SK-N-SH (cell line): ENCODE data around the gene WRAP73. TPM values are rescaled to one million over a fixed set of nuclear protein-coding genes. Genes with fewer than 3 reads are reported as not detected.

Experiments
- CHD2 ChIP-seq: fragments of 150-350 bp; IDR thresholded peaks from 2 replicates; pipeline ENCODE4 v1.6.1; 2018; ENCODE audit warnings: low read length; ENCODE audit not compliant: partially characterized antibody
- FOSL2 ChIP-seq: IDR thresholded peaks from 2 replicates; pipeline ENCODE4 v1.4.0; 2012; ENCODE audit warnings: low read depth, mild to moderate bottlenecking, moderate library complexity, borderline replicate concordance
- FOXJ3 ChIP-seq: sonication (generic); formaldehyde crosslinking; IDR thresholded peaks from 2 replicates; pipeline ENCODE4 v1.5.1; 2020; ENCODE audit warnings: mild to moderate bottlenecking, missing genetic modification reagents
- MAX ChIP-seq: IDR thresholded peaks from 2 replicates; pipeline ENCODE4 v1.4.0; 2012; ENCODE audit warnings: low read depth
- MXI1 ChIP-seq: IDR thresholded peaks from 2 replicates; pipeline ENCODE4 v1.6.1; 2012; ENCODE audit warnings: mild to moderate bottlenecking, low read depth, low read length, improper control_type of control experiment
- NFIC ChIP-seq: IDR thresholded peaks from 2 replicates; pipeline ENCODE4 v1.4.0; 2012; ENCODE audit warnings: borderline replicate concordance
- PBX3 ChIP-seq: IDR thresholded peaks from 2 replicates; pipeline ENCODE4; 2012
- RFX5 ChIP-seq: IDR thresholded peaks from 2 replicates; pipeline ENCODE4 v1.6.1; 2012; ENCODE audit warnings: mild to moderate bottlenecking, improper control_type of control experiment, low read length
- SIN3A ChIP-seq: IDR thresholded peaks from 2 replicates; pipeline ENCODE4 v1.6.1; 2012; ENCODE audit warnings: low read depth, mild to moderate bottlenecking, low read length, moderate library complexity, borderline replicate concordance
- TAF1 ChIP-seq: IDR thresholded peaks from 2 replicates; pipeline ENCODE4 v1.6.1; 2012; ENCODE audit warnings: low read depth, mild to moderate bottlenecking, low read length, moderate library complexity, borderline replicate concordance
- TCF12 ChIP-seq: IDR thresholded peaks from 2 replicates; pipeline ENCODE4 v1.4.0; 2012
- TEAD4 ChIP-seq: IDR thresholded peaks from 2 replicates; pipeline ENCODE4 v1.4.0; 2012; ENCODE audit warnings: mild to moderate bottlenecking, borderline replicate concordance; ENCODE audit not compliant: insufficient read depth
- USF1 ChIP-seq: IDR thresholded peaks from 2 replicates; pipeline ENCODE4 v1.4.0; 2012; ENCODE audit warnings: low read depth, borderline replicate concordance
- USF2 ChIP-seq: fragments of 150-350 bp; IDR thresholded peaks from 2 replicates; pipeline ENCODE4 v1.6.1; 2017; ENCODE audit warnings: antibody characterized with exemption, low read length, low read depth, borderline replicate concordance
- ZBTB33 ChIP-seq: IDR thresholded peaks from 2 replicates; pipeline ENCODE4 v1.4.0; 2012; ENCODE audit warnings: low read depth, borderline replicate concordance
- polyA plus RNA-seq, 3 experiments: library from polyadenylated mRNA; depleted of rRNA; stranded (reverse); fragments of >200 nt; gene quantifications; 2 replicates each; pipeline ENCODE4 v1.2.3, GENCODE V29; 2012

The WRAP73 gene
- polyA plus RNA-seq, 1 of the 3 experiments (the other 2 are of a cell fraction) = 61.9 TPM

GRCh38 chr1:3624200-3625136 lies 25.4 kb downstream of the WRAP73 start, which contains the start of gene TPRG1L (continued):
- TF ChIP-seq USF2 (peak; percentile 57), TCF12 (no peak), ZBTB33 (no peak), RFX5 (0 out of 2 replicates have a peak, but pooled peaks have one; percentile 29), NFIC (no peak), SIN3A (peak; percentile 46; the same call in 1 of the 2 replicates), TAF1 (0 out of 2 replicates have a peak, but pooled peaks have one; percentile 15), MAX (peak; percentile 71; the same call in 1 of the 2 replicates), FOXJ3 (CRISPR knock-in tag) (peak; percentile 60; the same call in 1 of the 2 replicates), MXI1 (peak; percentile 69; the same call in 1 of the 2 replicates), USF1 (peak; percentile 80), TEAD4 (no peak), CHD2 (peak; percentile 76), PBX3 (peak; percentile 96), FOSL2 (no peak)
- TF ChIP-seq, all 33 proteins: peak for 14
